D721Med (cell line): Measurements from ENCODE around the gene PTGER3.

Source experiments
- DNase-seq: peaks from one replicate; pipeline ENCODE4 v3.0.0; 2011; ENCODE audit warnings: low spot score; ENCODE audit not compliant: insufficient read length
- FAIRE-seq: peaks from 2 replicates; lab custom pipeline; 2011; peaks lifted over from hg19 to GRCh38; lab: Jason Lieb, UNC
- CTCF ChIP-seq: IDR thresholded peaks from 2 replicates; pipeline ENCODE4 v1.5.1; 2012; ENCODE audit warnings: mild to moderate bottlenecking, control low read depth; ENCODE audit not compliant: insufficient read depth; ENCODE audit errors: missing control alignments

The PTGER3 gene

GRCh38 chr1:71049951-71050598 is 2.5 kb upstream of the PTGER3 start:
- peak; percentile 84 for TF ChIP-seq CTCF
- DNase-seq: no peak
- peak; percentile 94 for FAIRE-seq

- TF ChIP-seq CTCF: no peak
- DNase-seq (no peak), FAIRE-seq (no peak)
Measured at GRCh38 chr1:71046891-71047634, 553 bp downstream of the PTGER3 start.

- DNase-seq (no peak), FAIRE-seq (no peak)
- no peak for TF ChIP-seq CTCF
Measured at GRCh38 chr1:71045463-71046028, 2.1 kb downstream of the PTGER3 start.

GRCh38 chr1:71044833-71045232 is 2.8 kb downstream of the PTGER3 start:
- DNase-seq: no peak
- TF ChIP-seq CTCF: no peak
- FAIRE-seq: no peak

GRCh38 chr1:71043065-71043464 is 4.6 kb downstream of the PTGER3 start:
- TF ChIP-seq CTCF: no peak
- DNase-seq (no peak), FAIRE-seq (no peak)

- DNase-seq (no peak), FAIRE-seq (no peak)
- TF ChIP-seq CTCF: no peak
Measured at GRCh38 chr1:71041806-71042205, 5.8 kb downstream of the PTGER3 start.
